ENCODE results near the gene DNAJC8.

DNA sequence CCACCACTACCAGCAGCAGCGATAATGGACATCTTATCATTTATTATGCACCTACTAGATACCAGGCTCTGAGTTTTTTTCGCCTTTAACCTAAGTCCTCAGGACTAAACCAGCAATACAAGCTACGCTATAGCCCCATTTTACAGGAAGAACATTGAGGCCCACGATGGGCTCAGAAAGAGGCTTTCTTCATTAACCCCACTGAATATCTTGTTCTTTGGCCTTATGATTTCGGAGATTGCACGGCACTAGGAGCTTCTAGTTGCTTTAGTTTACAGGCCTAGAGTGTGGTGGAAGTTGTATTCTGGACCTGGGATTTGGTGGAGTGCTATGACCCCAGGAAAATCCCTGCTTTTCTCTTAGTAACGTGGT lies 28.0 kb upstream of the DNAJC8 start:
- TF ChIP-seq CTCF (conservative IDR thresholded peaks at IDR 0.05; ENCODE audit: low read depth, low read length) (no peak), EZH2 (IDR thresholded peaks at IDR 0.05; ENCODE audit: borderline replicate concordance, low read depth, low read length, poor library complexity, severe bottlenecking) (no peak)
